WTC11 (cell line): Measurements from ENCODE around the gene TOMM40L. TPM values are rescaled to one million over a fixed set of nuclear protein-coding genes. Genes with fewer than 3 reads are reported as not detected.
A peak's percentile ranks its signal among the peaks of the same experiment; 100 is the strongest.

ENCODE experiments used
- ATAC-seq: fragments of 200-7000 bp; cut with Tn5 transposase; 2 replicates; pipeline ENCODE4 v1.10.0; 2021; ENCODE audit warnings: mild to moderate bottlenecking, moderate library complexity
- CTCF ChIA-PET: fragments of 300-600 bp; sonication (Branson Sonifier 250); formaldehyde crosslinking; loops from one replicate; lab custom pipeline; 2021; ENCODE audit warnings: antibody characterized with exemption; lab: Charles Lee
- POLR2A ChIA-PET: fragments of 350-600 bp; sonication (Branson Sonifier 250); formaldehyde crosslinking; loops from one replicate; lab custom pipeline; 2021; ENCODE audit warnings: antibody characterized with exemption; lab: Charles Lee
- DNase-seq: peaks from one replicate; pipeline ENCODE4 v3.0.0; 2021; ENCODE audit warnings: low spot score
- H3K27ac Mint-ChIP-seq: 2 replicates; pipeline ENCODE4 v1.8.0; 2021; ENCODE audit warnings: mixed read lengths
- H3K27me3 Mint-ChIP-seq: 2 replicates; pipeline ENCODE4 v1.8.0; 2021; ENCODE audit warnings: low read depth, mild to moderate bottlenecking, moderate library complexity, mixed read lengths
- H3K36me3 Mint-ChIP-seq: 2 replicates; pipeline ENCODE4 v1.8.0; 2021; ENCODE audit warnings: mixed read lengths
- H3K4me1 Mint-ChIP-seq: 2 replicates; pipeline ENCODE4 v1.8.0; 2022; ENCODE audit warnings: mixed read lengths
- H3K4me3 Mint-ChIP-seq: 2 replicates; pipeline ENCODE4 v1.8.0; 2021; ENCODE audit warnings: mild to moderate bottlenecking, moderate library complexity, mixed read lengths
- H3K9me3 Mint-ChIP-seq: 2 replicates; pipeline ENCODE4 v1.8.0; 2021; ENCODE audit warnings: mixed read lengths
- ATF1 ChIP-seq: sonication (generic); formaldehyde crosslinking; IDR thresholded peaks from 2 replicates; pipeline ENCODE4 v1.8.1; 2023; ENCODE audit warnings: mild to moderate bottlenecking, moderate library complexity, missing genetic modification reagents
- ATF3 ChIP-seq: sonication (generic); formaldehyde crosslinking; conservative IDR thresholded peaks from 2 replicates; pipeline ENCODE4 v1.8.1; 2022; ENCODE audit warnings: mild to moderate bottlenecking, missing genetic modification reagents
- CDX4 ChIP-seq: fragments of 250-450 bp; sonication (Bioruptor Pico); IDR thresholded peaks from 2 replicates; pipeline ENCODE4 v1.9.0; 2021; ENCODE audit warnings: moderate library complexity, mild to moderate bottlenecking, inconsistent platforms, borderline replicate concordance
- CREM ChIP-seq: sonication (generic); formaldehyde crosslinking; IDR thresholded peaks from 2 replicates; pipeline ENCODE4 v1.8.1; 2022; ENCODE audit warnings: mild to moderate bottlenecking, missing genetic modification reagents, moderate library complexity
- GRHL2 ChIP-seq: fragments of 250-450 bp; sonication (Bioruptor Pico); IDR thresholded peaks from 2 replicates; pipeline ENCODE4 v1.8.0; 2022; ENCODE audit warnings: mild to moderate bottlenecking, moderate library complexity; ENCODE audit not compliant: insufficient replicate concordance, severe bottlenecking
- KAT7 ChIP-seq: sonication (generic); formaldehyde crosslinking; IDR thresholded peaks from 2 replicates; pipeline ENCODE4 v1.8.1; 2023; ENCODE audit warnings: missing genetic modification reagents, mild to moderate bottlenecking, borderline replicate concordance
- PRRX2 ChIP-seq: fragments of 250-450 bp; sonication (Bioruptor Pico); IDR thresholded peaks from 2 replicates; pipeline ENCODE4 v1.8.0; 2021; ENCODE audit warnings: mild to moderate bottlenecking
- RORB ChIP-seq: fragments of 250-450 bp; sonication (Bioruptor Pico); IDR thresholded peaks from 2 replicates; pipeline ENCODE4 v1.9.0; 2021; ENCODE audit warnings: mild to moderate bottlenecking
- SOX15 ChIP-seq: fragments of 250-450 bp; sonication (Bioruptor Pico); IDR thresholded peaks from 2 replicates; pipeline ENCODE4 v1.9.0; 2021; ENCODE audit warnings: mild to moderate bottlenecking
- SP1 ChIP-seq: sonication (generic); formaldehyde crosslinking; conservative IDR thresholded peaks from 2 replicates; pipeline ENCODE4 v1.8.1; 2022; ENCODE audit warnings: missing genetic modification reagents
- TEAD1 ChIP-seq: sonication (generic); formaldehyde crosslinking; IDR thresholded peaks from 2 replicates; pipeline ENCODE4 v1.8.0; 2022; ENCODE audit warnings: mild to moderate bottlenecking, missing genetic modification reagents
- ZSCAN18 ChIP-seq: fragments of 250-450 bp; sonication (Bioruptor Pico); IDR thresholded peaks from 2 replicates; pipeline ENCODE4 v2.1.2; 2022; ENCODE audit warnings: mild to moderate bottlenecking, moderate library complexity
- total RNA-seq: library from RNA; stranded (reverse); gene quantifications from 3 replicates; pipeline ENCODE4 v1.2.3, GENCODE V29; 2021
- TF ChIP-seq, protein P1 (sequence below): sonication (generic); formaldehyde crosslinking; IDR thresholded peaks from 2 replicates; pipeline ENCODE4 v1.8.0; 2022; ENCODE audit warnings: mild to moderate bottlenecking, missing genetic modification reagents
- TF ChIP-seq, protein P2 (sequence below): sonication (generic); formaldehyde crosslinking; IDR thresholded peaks from 2 replicates; pipeline ENCODE4 v1.8.1; 2023; ENCODE audit warnings: mild to moderate bottlenecking, missing genetic modification reagents, borderline replicate concordance
- TF ChIP-seq, protein P3 (sequence below): sonication (generic); formaldehyde crosslinking; IDR thresholded peaks from 2 replicates; pipeline ENCODE4 v1.8.1; 2022; ENCODE audit warnings: missing genetic modification reagents, borderline replicate concordance
- TF ChIP-seq, protein P4 (sequence below): sonication (generic); formaldehyde crosslinking; IDR thresholded peaks from 2 replicates; pipeline ENCODE4 v1.8.0; 2022; ENCODE audit warnings: missing genetic modification reagents
- TF ChIP-seq, protein P5 (sequence below): sonication (generic); formaldehyde crosslinking; IDR thresholded peaks from 2 replicates; pipeline ENCODE4 v1.8.0; 2022; ENCODE audit warnings: mild to moderate bottlenecking, missing genetic modification reagents

Gene TOMM40L
- total RNA-seq, 1 experiment from 2014 or later = 16.9 TPM

GRCh38 chr1:161177112-161177935 lies 48.5 kb upstream of the TOMM40L start, which contains the start of gene B4GALT3 (continued):
- TF ChIP-seq ZSCAN18 (CRISPR knock-in tag) (no peak), RORB (CRISPR knock-in tag) (no peak)
- TF ChIP-seq, protein P1, sequence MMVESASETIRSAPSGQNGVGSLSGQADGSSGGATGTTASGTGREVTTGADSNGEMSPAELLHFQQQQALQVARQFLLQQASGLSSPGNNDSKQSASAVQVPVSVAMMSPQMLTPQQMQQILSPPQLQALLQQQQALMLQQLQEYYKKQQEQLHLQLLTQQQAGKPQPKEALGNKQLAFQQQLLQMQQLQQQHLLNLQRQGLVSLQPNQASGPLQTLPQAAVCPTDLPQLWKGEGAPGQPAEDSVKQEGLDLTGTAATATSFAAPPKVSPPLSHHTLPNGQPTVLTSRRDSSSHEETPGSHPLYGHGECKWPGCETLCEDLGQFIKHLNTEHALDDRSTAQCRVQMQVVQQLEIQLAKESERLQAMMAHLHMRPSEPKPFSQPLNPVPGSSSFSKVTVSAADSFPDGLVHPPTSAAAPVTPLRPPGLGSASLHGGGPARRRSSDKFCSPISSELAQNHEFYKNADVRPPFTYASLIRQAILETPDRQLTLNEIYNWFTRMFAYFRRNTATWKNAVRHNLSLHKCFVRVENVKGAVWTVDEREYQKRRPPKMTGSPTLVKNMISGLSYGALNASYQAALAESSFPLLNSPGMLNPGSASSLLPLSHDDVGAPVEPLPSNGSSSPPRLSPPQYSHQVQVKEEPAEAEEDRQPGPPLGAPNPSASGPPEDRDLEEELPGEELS (CRISPR knock-in tag) = peak; percentile 78
- TF ChIP-seq, protein P2, sequence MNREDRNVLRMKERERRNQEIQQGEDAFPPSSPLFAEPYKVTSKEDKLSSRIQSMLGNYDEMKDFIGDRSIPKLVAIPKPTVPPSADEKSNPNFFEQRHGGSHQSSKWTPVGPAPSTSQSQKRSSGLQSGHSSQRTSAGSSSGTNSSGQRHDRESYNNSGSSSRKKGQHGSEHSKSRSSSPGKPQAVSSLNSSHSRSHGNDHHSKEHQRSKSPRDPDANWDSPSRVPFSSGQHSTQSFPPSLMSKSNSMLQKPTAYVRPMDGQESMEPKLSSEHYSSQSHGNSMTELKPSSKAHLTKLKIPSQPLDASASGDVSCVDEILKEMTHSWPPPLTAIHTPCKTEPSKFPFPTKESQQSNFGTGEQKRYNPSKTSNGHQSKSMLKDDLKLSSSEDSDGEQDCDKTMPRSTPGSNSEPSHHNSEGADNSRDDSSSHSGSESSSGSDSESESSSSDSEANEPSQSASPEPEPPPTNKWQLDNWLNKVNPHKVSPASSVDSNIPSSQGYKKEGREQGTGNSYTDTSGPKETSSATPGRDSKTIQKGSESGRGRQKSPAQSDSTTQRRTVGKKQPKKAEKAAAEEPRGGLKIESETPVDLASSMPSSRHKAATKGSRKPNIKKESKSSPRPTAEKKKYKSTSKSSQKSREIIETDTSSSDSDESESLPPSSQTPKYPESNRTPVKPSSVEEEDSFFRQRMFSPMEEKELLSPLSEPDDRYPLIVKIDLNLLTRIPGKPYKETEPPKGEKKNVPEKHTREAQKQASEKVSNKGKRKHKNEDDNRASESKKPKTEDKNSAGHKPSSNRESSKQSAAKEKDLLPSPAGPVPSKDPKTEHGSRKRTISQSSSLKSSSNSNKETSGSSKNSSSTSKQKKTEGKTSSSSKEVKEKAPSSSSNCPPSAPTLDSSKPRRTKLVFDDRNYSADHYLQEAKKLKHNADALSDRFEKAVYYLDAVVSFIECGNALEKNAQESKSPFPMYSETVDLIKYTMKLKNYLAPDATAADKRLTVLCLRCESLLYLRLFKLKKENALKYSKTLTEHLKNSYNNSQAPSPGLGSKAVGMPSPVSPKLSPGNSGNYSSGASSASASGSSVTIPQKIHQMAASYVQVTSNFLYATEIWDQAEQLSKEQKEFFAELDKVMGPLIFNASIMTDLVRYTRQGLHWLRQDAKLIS (CRISPR knock-in tag) = 0 out of 2 replicates have a peak, but pooled peaks have one; percentile 52
- TF ChIP-seq, protein P3, sequence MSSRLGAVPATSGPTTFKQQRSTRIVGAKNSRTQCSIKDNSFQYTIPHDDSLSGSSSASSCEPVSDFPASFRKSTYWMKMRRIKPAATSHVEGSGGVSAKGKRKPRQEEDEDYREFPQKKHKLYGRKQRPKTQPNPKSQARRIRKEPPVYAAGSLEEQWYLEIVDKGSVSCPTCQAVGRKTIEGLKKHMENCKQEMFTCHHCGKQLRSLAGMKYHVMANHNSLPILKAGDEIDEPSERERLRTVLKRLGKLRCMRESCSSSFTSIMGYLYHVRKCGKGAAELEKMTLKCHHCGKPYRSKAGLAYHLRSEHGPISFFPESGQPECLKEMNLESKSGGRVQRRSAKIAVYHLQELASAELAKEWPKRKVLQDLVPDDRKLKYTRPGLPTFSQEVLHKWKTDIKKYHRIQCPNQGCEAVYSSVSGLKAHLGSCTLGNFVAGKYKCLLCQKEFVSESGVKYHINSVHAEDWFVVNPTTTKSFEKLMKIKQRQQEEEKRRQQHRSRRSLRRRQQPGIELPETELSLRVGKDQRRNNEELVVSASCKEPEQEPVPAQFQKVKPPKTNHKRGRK = no peak
- TF ChIP-seq, protein P4, sequence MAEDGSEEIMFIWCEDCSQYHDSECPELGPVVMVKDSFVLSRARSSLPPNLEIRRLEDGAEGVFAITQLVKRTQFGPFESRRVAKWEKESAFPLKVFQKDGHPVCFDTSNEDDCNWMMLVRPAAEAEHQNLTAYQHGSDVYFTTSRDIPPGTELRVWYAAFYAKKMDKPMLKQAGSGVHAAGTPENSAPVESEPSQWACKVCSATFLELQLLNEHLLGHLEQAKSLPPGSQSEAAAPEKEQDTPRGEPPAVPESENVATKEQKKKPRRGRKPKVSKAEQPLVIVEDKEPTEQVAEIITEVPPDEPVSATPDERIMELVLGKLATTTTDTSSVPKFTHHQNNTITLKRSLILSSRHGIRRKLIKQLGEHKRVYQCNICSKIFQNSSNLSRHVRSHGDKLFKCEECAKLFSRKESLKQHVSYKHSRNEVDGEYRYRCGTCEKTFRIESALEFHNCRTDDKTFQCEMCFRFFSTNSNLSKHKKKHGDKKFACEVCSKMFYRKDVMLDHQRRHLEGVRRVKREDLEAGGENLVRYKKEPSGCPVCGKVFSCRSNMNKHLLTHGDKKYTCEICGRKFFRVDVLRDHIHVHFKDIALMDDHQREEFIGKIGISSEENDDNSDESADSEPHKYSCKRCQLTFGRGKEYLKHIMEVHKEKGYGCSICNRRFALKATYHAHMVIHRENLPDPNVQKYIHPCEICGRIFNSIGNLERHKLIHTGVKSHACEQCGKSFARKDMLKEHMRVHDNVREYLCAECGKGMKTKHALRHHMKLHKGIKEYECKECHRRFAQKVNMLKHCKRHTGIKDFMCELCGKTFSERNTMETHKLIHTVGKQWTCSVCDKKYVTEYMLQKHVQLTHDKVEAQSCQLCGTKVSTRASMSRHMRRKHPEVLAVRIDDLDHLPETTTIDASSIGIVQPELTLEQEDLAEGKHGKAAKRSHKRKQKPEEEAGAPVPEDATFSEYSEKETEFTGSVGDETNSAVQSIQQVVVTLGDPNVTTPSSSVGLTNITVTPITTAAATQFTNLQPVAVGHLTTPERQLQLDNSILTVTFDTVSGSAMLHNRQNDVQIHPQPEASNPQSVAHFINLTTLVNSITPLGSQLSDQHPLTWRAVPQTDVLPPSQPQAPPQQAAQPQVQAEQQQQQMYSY = 0 out of 2 replicates have a peak, but pooled peaks have one; percentile 22

- TF ChIP-seq KAT7 (CRISPR knock-in tag) = no peak
- TF ChIP-seq TEAD1 = no peak
- no peak for TF ChIP-seq ATF3
- no peak for TF ChIP-seq SOX15 (CRISPR knock-in tag)
- TF ChIP-seq ATF1 (CRISPR knock-in tag) = no peak
- TF ChIP-seq CDX4 (CRISPR knock-in tag) = no peak
- TF ChIP-seq PRRX2 = no peak
- TF ChIP-seq, protein P5, sequence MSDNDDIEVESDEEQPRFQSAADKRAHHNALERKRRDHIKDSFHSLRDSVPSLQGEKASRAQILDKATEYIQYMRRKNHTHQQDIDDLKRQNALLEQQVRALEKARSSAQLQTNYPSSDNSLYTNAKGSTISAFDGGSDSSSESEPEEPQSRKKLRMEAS = no peak
- no peak for TF ChIP-seq SP1
- TF ChIP-seq GRHL2 (CRISPR knock-in tag) = no peak
- TF ChIP-seq CREM = no peak
- Mint-ChIP-seq H3K27ac (peak overlapping the region; percentile 100), H3K9me3 (no peaks in the 10 kb centered on the region), H3K36me3 (peaks cover 22% of the 10 kb centered on the region), H3K4me1 (peaks cover 20% of the 10 kb centered on the region), H3K4me3 (peak overlapping the region; percentile 97), H3K27me3 (no peaks in the 10 kb centered on the region)
- CTCF ChIA-PET = interaction anchor here (1.0 to 2.5 kb wide), 7 partner anchors 8 to 204 kb away, joined by 3 to 41 read pairs (median 6); partner anchors contain the start of genes KLHDC9, PPOX and TOMM40L
- POLR2A ChIA-PET = interaction anchor here (1.5 to 1.7 kb wide), 2 partner anchors 21 to 24 kb away, joined by 3 to 9 read pairs; partner anchors contain the start of genes ADAMTS4 and UFC1
- no peak for DNase-seq
- no peak for ATAC-seq
These were observed 48.0 kb upstream of the TOMM40L start for GRCh38 chr1:161177936-161178244.
